Neural cell (in vitro differentiated cells): Measurements from ENCODE around the gene EDRF1.

Experiments used
- CTCF ChIP-seq: fragments of 450-650 bp; IDR thresholded peaks from 2 replicates; pipeline ENCODE4 v1.5.1; 2014; ENCODE audit warnings: antibody characterized with exemption, mild to moderate bottlenecking, moderate library complexity; ENCODE audit not compliant: poor library complexity, severe bottlenecking
- EP300 ChIP-seq: fragments of 450-650 bp; conservative IDR thresholded peaks from 2 replicates; pipeline ENCODE4 v1.6.1; 2014; ENCODE audit warnings: antibody characterized with exemption, mild to moderate bottlenecking, moderate library complexity; ENCODE audit not compliant: poor library complexity, severe bottlenecking
- EZH2 ChIP-seq: fragments of 200-600, 300-800 bp; shearing (Covaris generic), sonication (generic); IDR thresholded peaks from 2 replicates; pipeline ENCODE4 v1.6.1; 2014; ENCODE audit warnings: antibody characterized with exemption, low read length, borderline replicate concordance, mild to moderate bottlenecking; ENCODE audit not compliant: insufficient read depth, poor library complexity, severe bottlenecking
- POLR2AphosphoS5 ChIP-seq: IDR thresholded peaks from 2 replicates; pipeline ENCODE4 v1.6.1; 2012
- RAD21 ChIP-seq: fragments of 450-650 bp; conservative IDR thresholded peaks from 2 replicates; pipeline ENCODE4 v1.6.1; 2014; ENCODE audit warnings: antibody characterized with exemption, mild to moderate bottlenecking, moderate library complexity
- REST ChIP-seq: IDR thresholded peaks from 2 replicates; pipeline ENCODE4 v1.6.1; 2012; ENCODE audit warnings: borderline replicate concordance

- no peak for TF ChIP-seq RAD21
- TF ChIP-seq CTCF: no peak
- TF ChIP-seq EZH2: no peak
- TF ChIP-seq EP300: no peak
- TF ChIP-seq REST: no peak
- TF ChIP-seq POLR2AphosphoS5: no peak
Measured at GRCh38 chr10:125707541-125708468, 11.7 kb upstream of the EDRF1 start.
